NCI-H1930 (cell line): ENCODE measurements around the gene DPYSL4.
"Not testable (repeated sequence)": the region's sequence is repeated elsewhere in the genome, so short reads cannot be mapped to it uniquely, and the experiment has no call there.

Source experiments
- DNase-seq, 2 experiments: peaks; one replicate each; lab custom pipeline; 2025; lab: John Stamatoyannopoulos, UW

The DPYSL4 gene

DNA sequence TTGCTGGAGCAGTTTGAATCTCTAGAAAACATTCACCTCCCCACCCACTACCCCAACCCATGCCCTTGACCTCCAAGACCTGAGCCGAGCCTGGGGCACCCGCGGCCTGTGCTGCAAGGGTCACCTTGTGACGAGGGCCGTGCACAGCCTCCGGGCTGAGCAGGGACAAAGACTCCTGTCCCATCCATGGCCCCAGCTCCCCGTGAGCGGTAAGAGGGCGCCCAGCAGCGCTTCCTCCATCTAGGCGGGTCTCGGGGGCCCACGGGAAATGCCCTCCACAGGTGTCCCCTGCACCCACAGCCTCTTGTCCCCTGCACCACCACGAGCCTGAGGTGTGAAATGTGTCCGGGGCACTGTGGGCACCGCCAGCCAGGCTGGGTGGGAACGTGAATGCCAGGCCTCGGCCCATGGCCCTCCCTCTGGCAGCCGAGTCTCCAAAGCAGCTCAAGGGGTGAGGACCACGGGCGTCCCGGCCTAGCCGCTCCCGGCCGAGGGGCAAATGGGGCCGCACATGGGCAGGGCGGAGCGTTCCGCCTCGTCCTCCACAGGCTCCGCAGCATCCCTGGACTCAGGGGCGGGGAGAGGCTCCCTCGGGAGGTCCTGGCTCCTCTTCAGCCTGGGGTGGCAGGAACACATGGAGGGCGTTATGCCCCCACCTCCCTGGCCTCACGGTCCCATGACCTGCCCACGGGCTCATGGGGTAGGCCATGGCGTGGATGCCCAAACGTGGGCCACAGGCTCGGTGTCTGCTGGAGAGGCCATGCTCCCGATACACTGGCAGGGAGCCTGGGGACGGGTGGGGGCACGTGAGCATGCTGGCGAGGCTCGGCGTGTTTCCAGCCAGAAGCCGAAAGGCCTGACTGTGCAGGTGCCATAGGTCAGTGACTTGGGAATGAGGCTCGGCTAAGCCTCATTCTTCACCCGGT is 21.1 kb downstream of the DPYSL4 start:
- no peak for DNase-seq

DNA sequence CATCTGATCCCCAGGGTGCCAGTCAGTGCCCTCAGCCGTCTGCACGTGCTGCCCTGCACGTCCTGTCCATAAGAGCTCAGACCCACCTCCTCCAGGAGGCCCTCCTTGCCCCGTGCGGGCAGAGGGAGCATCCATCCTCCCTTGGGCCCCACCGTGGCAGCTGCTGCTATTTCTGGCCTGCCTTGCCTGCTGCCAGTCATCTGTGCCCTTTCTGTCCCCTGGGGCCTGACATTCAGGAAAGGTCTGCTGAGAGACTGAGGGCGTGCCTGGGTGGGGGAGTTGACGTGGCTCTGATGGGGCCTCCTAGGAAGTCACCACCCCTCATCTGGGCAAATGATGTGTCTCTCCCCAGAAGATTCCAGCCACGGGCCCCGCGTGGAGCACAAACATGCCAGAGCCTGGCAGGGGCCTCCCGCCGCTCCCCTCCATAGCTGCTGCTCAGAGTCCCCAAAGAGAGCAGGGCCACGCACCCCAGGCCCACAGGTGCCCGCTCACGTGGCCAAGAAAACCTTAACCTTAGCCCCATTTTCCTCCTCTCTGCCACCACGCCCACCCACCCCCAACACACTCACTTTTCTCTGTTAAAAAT is 21.8 kb downstream of the DPYSL4 start:
- no peak for DNase-seq

DNA sequence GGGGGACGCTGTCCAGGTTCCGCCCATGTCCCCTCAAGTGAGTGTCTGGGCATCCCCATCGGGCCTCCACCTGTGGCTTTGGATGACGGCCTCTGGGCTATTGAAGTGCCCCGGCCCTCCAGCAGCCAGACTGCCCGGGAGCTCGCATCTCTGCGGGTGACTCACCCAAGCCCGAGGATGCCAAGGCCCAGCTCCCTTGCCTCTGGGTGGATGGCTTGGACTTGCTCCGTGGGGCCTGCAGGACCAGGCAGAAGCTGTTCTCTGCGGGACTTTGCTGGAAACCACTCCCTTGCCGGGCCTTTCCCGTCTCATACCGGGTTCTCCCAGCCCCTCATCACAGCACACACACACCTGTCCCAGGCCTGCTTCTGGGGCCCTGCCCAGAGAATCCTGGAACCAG is 22.4 kb downstream of the DPYSL4 start:
- no peak for DNase-seq

DNA sequence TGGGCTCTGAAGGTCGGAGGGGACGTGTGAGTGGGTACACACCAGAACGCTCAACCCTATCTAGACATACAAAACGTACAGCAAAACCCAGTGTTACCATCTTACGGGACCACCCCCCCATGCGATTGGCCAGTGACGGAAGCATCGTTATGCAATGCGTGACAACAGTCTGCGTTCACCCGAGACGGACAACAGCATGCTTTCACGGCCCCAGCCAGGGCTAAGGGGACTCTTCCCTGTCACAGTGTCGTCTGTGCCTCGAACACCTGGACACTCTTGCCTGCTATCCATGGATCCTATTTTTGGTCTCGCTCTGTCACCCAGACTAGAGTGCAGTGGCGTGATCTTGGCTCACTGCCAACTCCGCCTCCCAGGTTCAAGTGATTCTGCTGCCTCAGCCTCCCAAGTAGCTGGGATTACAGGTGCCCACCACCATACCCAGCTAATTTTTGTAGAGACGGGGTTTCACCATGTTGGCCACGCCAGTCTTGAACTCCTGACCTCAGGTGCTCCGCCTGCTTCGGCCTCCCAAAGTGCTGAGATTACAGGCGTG is 23.3 kb downstream of the DPYSL4 start:
- DNase-seq, result no peak

DNA sequence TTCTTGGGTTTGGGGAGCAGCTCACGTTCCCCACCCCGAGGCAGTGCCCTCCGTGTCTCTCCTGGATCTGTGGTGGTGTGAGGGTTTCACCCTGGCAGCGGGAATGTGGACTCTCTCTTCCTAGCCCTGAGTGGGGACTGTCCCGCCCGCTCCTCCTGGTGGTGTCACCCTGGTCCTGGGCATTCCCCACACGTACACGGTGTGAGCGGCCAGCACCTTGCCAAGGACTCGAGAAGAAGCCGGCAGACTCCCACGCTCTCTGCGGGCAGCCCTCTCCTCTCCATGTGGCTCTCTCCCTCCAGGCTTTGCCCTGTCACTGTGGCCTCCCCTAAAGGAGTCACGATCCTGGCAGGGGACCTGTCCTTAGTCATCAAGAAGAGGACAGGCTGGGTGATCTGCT is 24.0 kb downstream of the DPYSL4 start:
- no peak for DNase-seq

DNA sequence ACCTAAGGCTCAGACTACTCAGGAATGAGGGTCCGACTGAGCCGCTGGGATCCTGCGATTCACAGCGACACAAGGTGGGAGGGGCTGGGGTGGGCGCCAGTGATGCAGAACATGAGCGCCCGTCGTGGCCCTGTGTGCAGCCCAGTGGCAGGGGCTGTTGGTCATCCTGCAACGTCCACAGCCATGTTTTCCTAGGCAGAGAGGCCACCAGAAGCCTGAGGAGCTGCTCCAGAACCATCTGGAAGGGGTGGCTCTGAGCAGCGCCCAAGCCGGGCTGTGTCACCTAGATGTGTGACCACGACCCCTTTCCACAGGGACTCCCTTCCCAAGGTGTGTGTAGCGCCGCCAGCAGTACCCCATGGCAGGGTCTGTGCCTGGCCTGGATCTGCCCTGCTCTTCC is 24.5 kb downstream of the DPYSL4 start:
- no peak for DNase-seq

DNA sequence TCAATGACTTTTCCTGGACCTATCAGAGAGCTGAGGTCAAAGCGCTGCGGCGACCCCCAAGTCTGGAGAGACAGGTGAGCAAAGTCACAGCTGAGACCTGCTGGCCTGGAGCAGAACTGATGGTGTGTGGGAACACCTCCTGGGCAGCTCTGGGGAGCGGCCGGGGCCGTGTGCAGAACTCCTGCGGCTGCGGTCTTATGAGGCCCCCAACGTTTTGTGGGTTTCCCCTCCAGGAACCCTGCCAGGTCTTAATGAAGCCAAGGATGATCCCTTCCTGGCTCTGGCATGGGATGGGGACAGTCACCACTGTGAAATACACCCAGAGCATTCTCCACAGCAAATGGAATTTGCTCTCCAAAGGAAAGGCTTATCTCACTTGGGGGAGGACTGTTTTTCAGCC is 26.1 kb downstream of the DPYSL4 start:
- no peak for DNase-seq

DNA sequence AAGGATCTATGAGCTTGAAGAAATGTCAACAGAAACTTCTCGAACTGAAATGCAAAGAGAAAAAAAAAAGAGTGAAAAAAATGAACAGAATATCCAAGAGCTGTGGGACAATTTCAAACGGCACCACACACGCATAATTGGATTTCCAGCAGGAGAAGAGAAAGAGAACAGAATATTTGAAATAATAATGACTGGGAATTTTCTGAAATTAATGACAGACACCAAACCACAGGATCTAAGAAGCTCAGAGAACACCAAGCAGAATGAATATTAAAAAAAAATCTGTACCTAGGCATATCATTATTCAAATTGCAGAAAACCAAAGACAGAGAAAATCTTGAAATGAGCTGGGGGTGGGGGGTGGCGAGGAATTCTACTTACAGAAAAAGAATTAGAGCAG is 27.2 kb downstream of the DPYSL4 start:
- no peak for DNase-seq

DNA sequence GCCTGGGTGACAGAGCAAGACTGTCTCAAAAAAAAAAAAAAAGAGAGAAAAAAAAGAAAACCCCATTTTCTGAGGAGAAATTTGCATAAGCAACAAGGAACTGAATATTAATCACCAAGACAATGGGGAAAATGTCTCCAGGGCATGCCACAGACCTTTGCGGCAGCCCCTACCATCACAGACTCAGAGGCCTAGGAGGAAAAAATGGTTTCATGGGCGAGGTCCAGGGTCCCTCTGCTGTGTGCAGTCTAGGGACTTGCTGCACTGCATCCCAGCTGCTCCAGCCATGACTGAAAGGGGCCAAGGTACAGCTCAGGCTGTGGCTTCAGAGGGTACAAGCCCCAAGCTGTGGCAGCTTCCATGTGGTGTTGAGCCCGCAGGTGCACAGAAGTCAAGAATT is 29.7 kb downstream of the DPYSL4 start:
- not testable (repeated sequence) for DNase-seq

DNA sequence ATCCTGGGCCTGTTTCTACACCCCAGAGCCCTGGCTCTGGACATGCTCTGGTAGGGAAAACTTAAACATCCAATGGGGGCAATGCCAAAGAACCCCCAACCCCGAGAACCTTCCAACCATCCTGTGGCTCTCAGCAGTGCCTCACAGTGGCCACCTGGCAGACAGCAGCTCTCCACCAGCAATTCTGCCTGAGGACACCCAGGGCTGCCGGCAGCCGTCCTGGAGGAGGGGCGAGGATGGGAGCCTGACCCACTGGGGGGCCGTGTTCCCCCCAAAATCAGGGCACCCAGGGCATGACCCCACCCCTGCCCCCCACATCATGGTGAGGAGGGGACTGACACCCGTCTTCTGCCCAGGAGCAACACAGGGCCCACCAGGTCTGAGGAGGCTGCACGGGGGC is 32.7 kb downstream of the DPYSL4 start:
- no peak for DNase-seq

DNA sequence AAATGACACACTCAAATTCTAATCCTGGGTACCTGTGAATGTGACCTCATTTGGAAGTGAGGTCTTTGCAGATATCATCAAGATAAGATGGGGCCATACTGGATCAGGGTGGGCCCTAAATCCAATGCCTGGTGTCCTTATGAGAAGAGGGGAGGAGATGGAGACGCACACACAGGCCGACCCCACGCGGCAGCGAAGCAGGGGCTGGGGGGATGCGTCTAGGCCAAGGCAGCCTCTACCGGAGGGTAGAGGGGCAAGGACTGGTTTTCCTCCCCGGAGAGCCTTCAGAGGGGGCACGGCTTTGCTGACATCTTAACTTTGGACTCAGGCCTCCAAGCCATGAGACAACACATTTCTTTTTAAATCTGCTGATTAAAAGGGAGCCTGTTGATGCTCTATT is 33.3 kb downstream of the DPYSL4 start:
- no peak for DNase-seq

DNA sequence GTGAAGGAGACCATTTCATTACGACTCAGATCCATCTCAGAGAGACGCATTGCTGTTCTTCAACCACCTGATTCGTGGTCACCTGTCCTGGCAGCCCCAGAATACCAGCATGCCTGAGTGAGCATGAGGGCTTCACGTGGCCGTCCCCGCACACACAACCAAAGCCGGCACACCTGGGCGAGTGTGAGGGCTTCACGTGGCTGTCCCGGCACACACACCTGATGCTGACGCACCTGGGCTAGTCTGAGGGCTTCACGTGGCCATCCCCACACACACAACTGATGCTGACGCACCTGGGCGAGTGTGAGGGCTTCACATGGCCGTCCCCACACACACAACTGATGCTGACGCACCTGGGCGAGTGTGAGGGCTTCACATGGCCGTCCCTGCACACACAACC is 34.2 kb downstream of the DPYSL4 start:
- not testable (repeated sequence) for DNase-seq

DNA sequence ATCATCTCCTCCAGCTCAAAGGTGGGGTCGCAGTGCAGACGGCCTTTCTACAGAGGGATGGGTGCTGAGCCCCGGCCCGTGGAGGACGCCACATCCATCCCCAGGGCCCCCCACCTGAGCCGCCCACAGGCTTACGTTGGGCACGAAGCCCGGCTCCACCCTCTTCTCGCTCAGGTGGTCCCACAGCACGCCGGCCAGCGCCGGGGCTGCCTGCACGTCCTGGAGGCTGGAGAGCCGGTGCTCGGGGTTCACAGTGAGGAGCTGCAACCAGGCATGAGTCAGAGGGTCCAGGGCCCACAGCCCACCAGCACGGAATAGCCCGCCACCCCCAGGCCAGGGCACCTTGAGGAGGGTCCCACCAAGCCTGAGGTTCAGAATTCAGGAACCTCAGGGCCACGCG is 36.0 kb downstream of the DPYSL4 start:
- no peak for DNase-seq

DNA sequence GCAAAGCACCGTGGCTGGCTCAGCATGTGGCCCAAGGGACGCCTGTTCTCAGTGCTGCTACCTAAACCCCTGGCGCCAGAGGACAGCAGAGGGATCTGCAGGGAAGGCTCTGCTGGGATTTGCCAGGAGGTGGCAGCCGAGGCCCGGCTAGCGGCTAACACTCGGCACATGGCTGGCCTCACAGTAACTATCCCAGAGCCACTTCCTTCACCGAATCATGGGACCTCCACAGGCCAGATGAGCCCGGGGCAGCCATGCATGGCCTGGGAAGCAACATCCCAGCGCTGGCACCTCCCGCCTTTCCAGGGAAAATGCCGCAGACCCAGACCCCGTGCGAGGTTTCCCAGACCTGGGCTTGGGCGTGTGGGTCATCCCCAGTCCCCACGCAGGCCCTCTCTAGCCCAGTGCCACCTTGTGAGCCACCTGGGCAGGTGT is 36.4 kb downstream of the DPYSL4 start:
- DNase-seq, result no peak

DNA sequence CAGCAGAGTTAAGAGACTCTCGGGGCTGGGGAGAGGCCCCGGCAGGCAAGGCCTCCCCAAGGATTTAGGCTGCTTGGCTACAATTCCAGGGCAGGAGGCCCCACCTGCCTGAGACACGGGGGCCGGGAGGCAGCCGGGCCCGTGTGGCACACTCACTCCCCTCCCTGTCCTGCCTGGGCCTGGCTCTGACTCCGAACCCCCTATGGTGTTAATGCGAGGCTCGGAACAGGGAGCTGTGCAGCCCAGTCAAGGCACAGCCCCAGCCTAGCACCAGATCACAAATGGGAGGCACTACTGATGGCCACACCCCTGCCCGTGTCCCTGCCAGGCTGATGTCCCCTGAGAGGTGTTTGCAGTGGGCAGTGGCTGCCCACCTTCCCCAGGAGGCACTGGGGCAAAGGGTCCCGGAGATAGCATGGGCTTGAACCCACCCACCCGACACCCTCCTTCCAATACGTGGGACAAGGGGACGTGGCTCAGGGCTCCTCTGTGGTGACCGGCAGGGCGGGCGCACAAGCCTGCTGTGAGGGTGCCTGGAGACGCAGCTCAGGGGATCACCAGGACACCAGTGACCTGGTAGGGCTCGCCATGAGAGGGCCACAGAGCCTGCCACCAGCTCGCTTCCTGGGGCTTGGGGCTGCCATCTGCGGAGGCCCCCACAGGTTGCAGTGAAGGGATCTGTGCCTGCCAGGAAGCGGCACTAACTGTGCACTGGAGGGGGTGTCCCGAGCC is 37.0 kb downstream of the DPYSL4 start:
- DNase-seq, result no peak

DNA sequence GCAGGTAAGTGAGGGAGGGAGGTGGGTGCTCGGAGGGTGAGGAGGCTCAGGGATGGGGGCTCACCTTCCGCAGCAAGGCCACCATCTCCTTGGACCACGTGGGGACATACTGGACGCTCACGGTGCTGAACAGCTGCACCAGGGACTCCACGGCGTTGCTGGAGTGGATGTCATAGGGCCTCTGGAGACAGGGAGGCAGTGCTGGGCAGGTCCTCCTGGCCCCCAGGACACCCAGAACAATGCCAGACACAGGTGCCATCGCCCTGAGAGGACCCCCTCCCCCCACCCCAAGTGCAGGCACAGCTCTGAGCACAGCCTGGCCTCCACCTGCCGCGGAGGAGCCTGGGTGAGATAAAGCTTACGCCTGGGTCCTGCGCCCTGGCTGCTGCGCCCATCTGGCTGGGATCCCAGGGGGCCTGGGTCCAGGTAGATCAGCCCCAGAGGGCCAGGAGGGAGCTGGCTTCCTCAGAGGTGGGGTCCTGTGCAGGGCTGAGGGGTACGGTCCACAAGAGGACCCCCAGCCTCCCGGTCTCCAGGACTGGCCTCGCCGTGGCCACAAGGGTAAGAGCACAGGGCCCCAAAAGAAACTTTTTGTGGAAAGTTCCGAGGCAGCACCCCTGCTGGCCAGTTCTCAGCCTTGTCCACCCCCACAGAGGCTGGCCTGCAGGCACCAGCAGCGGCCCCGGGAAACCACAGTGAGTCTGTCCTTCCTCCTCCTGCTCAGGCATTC is 37.8 kb downstream of the DPYSL4 start:
- no peak for DNase-seq

DNA sequence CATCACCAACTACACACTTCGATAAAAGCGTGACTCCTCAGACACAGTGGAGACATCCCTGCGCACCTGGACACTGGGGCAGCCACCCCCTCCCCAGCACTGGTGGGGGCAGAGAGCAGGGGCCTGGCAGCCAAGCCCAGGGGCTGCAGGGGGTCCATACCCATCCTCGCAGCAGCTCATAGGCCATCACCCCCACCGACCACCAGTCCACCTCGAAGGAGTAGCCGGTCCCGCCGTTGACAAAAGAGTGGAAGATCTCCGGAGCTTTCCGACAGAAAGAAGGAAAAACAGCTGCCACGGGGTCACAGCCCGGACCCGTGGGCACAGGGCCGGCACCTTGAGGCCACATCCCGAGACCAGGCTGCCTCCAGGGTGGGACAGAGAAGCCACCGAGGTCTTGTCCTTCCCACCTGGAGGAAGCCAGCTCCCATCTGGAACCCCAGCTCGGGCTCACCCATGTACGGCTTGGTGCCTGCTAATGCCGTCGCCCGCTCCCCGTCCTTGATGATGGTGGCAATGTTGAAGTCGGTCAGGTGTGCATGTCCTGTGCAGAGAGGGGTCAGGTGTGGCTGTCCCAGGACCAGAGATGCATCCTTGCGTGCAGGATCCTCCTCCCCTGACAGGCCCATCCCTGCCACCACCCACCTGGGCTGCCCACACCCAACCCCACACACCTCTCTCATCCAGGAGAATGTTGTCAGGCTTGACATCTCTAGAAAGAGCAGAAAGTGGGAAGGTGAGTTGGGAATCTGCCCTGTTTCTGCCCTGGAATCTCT is 38.5 kb downstream of the DPYSL4 start:
- no peak for DNase-seq

DNA sequence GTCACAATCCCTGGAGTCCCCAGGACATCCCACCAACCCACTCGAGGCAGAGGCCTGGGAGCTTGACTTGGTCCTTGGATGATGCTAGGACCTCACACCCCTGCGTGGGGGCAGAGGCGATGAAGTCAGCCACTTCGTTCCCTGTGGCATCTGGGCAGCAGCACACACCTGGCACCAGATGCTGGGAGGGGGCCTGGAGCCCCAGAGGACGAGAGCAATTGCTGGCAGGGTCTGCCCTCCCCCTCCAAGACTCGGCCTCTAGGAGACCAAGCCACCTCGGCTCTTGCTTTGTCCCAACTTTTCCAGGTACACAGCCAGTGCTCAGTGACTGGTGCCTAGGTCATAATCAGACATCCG is 39.1 kb downstream of the DPYSL4 start:
- DNase-seq, result no peak

DNA sequence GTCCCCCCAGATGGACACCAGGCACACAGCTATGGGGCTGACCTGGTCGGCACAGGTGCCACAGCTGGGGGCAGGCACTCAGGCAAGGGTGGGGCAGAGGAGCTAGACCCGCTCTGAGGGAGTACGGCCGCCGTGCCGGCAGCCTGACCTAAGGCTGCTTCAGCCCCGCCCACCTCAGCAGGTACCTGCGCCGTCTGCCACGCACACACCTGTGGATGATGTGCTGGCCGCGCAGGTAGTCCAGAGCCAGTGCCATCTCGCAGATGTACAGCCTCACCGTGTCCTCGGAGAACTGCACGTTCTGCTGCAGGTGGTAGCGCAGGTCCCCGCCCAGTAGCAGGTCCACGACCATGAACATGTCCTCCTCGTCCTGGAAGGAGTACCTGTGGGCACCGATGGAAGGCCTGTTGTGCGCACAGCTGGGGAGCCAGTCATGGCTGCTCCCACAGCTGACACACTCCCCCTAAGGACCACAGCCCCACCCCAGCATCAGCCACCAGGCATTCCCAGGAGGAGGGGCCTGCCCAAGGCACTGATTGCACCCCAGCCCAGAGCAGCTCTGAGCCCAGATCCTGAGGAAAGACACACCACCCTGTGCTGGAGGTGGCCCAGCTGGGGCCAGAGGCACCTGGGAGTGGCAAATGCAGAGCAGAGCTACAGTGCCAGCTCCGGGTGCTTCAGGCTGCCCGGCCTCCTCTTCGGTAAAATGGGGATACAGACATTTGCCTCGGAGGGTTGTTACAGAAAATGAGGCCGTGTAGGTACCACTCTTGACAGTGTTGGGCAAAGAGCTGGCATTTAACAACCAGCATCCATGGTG is 40.0 kb downstream of the DPYSL4 start:
- no peak for DNase-seq

DNA sequence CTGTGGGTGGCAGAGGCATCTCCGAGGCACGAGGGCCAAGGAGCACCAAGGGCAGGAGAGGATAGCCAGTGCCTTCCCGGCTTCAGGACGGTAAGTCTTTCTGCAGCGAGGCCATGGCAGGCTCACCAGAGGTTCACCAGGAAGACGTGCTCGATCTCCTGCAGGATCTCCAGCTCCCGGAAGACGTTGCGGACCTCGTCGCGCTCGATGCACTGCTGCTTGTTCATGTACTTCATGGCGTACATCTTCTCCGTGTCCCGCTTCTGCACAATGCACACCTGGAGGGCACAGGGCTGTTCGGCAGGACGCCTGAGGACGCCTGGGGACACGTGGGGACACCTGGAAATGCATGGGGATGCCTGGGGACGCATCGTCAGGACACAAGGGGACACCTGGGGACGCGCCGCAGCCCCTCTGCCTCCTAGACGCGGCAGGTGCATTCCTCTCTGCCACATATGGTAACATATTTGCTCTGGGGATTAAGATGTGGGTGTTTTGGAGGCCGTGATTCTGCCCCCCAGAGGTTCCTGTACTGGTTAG is 41.2 kb downstream of the DPYSL4 start:
- no peak for DNase-seq
